UCSD-AML1 (cell line): ENCODE data around the gene MKKS.

Experiments
- DNase-seq: peaks from one replicate; lab custom pipeline; 2025; ENCODE audit not compliant: unreplicated experiment; lab: John Stamatoyannopoulos, UW

Gene MKKS

DNA sequence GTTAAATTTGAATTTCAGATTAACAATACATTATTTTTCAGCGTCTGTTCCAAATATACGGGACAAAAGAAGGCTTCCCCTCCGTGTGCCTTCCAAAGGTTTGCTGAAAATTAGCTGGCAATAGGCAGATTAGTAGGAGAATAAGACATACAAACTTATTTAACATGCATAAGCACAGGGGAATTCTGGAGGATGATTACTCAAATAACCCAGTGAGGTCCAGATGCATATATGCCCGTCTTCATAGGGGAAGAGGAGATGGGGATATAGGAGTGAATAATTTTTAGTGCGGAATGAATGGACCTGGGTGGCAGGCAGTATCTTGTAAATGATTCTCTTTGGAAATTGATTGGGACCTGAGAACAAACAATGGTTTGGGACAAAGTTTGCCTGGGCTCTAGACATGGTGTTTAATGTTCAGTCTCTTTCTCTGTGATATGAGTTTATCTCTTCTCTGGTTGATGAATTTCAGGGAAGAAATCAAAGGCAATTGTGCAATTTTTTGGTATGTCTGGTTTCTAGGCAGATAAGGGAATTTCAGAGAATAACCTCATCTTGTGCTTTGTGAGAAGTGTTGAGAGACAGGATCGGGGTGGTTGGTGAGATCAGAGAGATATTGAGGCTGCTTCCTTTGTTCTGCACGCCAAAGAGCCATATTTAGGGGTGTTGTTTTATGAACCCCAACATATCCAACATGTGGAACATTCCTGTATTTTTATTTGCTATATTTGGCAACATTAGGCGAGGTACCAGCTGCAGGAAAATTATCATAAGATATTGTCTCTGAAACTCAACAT is 63.7 kb downstream of the MKKS start:
- no peak for DNase-seq

DNA sequence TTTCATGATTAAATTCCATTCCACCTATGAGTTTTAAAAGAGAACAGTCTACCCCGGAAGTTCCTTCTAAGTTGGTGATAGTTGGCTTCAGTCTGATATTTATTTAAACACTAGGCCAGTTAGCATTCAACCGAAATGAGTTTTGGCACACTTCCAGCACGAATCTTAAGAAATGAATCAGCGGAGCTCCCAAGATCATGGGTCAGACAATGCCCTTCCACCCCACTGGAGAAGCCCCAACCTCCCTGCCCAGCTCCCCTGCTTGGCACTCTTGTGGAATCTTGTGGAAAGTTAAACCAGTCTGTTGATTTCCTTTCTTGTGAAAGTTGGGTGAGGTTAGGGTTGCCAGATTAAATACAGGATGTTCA is 64.3 kb downstream of the MKKS start:
- DNase-seq, result no peak

DNA sequence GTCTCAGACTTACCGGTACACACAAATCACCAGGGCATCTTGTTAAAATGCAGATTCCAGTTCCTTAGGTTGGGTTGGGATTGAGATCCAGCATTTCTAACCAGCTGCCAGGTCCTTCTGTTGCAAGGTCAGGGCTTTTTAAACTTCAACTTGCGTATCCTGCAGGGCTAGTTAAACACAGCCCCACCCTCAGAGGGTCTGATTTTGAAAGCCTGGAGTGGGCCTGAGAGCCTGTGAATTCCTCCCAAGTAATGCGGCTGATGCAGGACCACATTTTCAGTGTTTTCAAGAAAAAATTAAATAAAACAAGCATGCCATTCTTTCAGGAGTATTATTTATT is 65.3 kb downstream of the MKKS start:
- no peak for DNase-seq

DNA sequence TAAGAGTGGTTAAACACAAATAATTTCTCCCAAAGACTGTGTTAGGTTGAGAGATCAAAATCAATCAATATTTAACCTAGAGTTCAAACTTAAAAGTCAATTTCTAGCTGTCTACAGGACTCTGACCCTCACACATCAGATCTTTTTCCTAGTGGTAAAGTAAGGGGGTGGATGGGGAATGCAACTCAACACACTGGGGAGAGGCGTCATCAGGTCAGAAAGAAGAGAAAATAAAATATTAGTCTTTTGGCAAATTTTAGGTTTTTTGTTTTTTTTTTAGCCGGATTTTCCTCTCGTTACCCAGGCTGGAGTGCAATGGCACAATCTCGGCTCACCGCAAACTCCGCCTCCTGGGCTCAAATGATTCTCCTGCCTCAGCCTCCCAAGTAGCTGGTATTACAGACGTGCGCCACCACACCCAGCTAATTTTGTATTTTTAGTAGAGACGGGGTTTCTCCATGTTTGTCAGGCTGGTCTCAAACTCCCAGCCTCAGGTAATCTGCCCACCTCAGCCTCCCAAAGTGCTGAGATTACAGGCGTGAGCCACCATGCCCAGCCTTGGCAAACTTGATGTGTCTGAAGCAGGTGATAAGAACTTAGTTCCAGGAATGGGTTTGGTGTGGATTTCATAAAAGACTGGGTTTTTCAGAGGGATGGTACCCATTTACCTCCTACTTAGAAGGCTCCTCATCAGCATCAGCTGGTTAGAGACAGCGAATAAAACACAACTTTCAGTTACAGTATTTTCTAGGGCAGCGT is 65.9 kb downstream of the MKKS start:
- no peak for DNase-seq

DNA sequence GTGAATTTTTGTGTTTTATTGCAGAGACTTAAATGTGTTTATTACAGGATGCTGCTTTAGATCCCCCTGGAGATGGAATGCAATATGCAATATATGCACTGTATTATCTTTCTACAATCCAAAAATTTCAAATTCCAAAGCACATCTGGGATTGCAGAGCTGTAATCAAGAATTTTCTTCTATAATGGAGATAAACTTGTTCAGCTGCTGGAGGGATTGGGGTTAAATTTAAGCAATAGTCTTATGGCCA is 66.4 kb downstream of the MKKS start:
- no peak for DNase-seq

DNA sequence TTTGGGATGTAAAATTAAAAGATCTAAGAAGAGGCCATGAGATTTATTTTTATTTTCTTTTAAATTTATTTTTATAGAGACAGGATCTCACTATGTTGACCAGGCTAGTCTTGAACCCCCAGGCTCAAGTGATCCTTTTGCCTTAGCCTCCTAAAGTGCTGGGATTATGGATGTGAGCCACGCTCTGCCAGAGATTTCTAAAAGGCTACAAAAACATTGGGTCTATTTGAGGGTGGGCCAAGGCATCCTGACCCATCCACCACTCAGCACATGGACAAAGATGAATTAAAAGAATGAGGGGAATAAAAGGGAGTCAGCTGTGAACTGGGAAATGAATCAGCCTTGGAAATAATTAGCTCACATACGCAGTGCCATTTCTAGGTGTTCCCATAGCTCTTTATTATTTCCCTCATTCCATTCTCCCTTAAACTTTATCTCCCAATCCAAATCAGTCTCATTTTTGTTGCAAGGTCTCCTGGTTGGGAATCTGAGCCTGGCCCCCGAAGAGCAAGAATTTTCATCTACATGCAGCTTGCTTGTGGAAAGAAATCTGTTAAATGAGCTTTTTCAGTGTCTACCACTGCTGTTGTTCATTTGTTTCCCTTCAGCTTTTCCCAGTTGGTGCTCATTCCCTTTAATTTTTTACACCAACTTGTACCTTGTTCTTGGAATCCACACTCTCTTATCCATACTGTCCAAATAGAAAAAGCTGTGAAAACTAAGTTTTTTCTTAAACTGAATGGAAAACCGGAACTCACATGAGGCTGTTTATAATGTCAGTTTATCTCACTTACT is 66.9 kb downstream of the MKKS start:
- no peak for DNase-seq

DNA sequence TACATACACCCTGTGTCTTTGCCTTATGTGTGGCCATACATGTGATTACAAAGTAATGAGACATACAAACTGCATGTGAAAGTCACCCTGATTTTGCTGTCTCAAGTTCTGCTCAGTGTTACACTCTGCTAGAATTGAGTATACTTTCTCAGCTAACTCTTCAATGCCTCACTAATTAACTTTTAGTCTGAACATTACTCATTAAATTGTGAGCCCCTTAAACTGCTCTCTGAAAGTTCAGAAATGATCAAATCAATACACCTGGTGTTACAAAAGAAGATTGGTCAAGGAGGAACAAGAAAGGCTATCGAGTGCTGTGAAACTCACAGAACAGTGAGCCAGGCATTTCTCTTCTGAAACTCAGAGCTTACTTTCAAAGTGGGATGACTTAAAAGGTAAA is 71.3 kb downstream of the MKKS start:
- DNase-seq, result no peak

DNA sequence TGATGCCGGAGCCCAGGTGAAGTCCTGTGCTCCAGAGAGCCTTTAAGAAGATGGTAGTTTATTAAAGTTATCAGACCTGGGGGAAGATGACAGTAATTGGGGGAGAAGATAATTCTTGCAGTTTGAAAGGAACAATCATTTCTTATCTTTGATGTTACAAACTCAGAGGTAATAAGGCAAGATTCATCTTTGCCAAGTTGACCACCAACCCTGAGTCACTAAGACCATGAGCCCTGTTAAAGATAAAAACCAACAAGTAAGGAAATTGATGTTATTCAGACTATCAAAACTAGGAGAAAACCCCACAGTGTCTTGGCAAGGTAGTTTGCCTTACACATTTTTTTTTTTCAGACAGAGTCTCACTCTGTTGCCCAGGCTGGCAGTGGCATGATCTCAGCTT is 73.1 kb downstream of the MKKS start:
- no peak for DNase-seq

DNA sequence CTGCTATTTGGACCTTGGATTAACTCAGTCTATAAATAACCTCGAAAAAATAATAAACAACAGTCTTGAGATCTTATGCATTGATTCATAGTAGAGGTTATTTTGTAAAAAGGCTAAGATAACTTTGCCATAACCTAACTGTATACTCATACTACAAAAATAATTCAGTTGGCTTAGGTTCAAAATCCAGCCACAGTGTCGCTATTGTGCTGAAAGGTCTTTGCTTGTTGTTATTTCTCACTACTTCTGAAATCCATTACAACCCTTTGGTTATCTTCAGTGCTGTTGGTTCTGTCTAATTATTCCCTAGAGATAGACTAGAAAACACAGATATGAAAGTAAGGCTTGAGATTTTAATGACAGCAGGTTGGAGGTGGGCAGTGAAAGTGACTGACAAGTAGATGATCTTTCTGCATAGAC is 74.4 kb downstream of the MKKS start:
- no peak for DNase-seq

DNA sequence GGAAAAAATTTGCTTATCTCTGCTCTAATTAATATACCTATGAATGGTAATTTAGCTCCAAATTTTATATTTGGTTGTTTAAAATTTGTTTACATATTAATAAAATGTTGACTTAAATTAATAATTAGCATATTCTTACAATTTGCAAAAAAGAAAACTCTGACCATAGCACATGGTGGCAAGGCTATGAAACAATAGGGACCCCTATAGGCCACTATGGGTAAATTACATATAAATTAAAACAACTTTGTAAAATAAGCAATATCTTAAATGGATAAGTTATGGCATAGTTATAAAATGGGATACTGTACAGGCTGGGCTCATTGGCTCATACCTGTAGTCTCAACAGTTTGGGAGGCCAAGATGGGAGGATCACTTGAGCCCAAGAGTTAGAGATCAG is 76.0 kb downstream of the MKKS start:
- DNase-seq, result no peak

DNA sequence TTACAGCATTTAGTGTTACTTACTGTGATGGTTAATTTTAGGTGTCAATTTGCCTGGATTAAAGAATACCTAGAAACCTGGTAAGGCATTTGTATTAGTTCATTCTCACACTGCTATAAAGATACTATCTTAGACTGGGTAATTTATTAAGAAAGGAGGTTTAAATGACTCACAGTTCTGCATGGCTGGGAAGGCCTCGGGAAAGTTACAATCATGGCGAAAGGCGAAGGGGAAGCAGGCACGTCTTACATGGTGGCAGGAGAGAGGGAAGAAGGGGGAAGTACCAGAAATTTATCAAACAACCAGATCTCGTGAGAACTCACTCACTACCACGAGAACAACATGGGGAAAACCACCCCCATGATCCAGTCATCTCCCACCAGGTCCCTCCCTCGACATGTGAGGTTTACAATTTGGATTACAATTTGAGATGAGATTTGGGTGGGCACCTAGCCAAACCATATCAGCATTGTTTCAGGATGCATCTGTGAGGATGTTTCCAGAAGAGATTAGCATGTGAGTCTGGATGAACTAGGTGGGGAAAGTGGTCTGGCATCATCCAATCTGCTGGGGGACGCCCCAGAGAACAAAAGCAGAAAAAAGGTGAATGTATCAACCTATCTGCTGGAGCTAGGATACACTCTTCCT is 76.8 kb downstream of the MKKS start:
- no peak for DNase-seq

DNA sequence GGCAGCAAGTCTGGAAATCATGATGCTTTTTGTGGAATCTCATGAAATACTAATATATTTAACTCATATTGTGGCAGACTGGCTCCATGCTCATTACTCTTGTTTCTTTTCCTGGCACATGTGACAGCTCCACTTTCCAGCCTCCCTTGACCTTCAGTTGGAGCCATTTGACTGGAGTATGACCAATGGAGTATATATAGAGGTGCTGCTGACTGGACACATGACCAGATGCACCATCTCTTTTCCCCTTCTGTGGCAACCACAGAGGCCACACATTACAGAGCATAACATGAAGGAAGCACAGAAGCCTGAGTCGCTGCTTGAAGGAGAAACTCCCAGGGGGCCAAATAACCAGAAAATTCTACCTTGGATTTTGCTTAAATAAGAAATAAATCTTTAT is 77.4 kb downstream of the MKKS start:
- no peak for DNase-seq

DNA sequence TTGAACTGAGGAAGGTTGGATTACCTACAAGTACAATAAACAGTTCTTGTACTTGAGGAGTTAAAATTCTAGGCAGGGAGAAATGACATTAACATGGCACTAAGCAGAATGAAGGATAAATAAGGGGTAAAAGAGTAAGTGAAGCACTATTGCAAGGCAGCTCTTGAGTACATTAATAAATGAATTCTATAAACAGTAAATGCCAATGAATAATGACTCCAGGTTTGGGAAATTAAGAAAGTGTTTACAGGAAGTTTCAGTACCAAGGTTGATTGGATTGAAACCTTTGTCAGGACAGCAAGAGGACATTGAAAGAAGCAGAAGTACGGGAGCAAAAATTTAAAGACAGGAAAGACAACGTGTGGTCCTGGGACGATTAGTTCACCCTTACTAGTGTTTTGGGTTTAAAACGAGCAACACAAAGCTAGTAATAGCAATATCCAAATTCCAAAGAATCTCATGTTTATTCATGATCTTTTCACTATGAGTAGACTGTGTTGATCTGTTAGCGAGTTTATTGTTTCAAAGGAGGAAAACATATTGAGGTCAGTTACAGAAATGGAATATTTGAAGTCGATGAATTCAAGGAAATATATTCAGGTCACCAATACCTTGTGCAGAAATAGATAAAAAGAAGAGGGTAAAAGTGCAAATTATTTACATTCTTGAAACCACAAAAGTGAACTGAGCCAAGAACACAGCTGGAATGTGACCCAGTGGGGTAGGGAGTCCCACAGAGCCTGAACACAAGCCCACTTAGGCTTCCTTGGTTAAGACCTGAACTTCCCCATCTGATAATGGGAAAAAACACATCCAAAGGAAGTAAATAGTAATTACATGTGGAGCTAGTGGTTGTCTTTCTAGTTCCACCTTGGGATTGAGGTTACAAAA is 80.8 kb downstream of the MKKS start:
- DNase-seq, result no peak
